T-cell (primary cell): ENCODE data around the gene BIN2. TPM values are rescaled to one million over a fixed set of nuclear protein-coding genes. Genes with fewer than 3 reads are reported as not detected.
"Not testable (repeated sequence)": the region's sequence is repeated elsewhere in the genome, so short reads cannot be mapped to it uniquely, and the experiment has no call there.

Experiments used
- ATAC-seq, 4 experiments: fragments of 200-7000 bp in 3 of 4; fragments of 150-1000 bp in 1 of 4; cut with Tn5 transposase; replicated peaks in 1 of 4; 1 replicate in 3 of 4; 2 replicates in 1 of 4; pipeline ENCODE4 v1.10.0; 2021; ENCODE audit warnings: moderate library complexity in 3 of 4, mild to moderate bottlenecking in 2 of 4, moderate number of reproducible peaks in 1 of 4
- CTCF ChIA-PET, 2 donors: fragments of 300-600 bp; sonication (Branson Sonifier 250); formaldehyde crosslinking; loops; one replicate each; lab custom pipeline; 2022; ENCODE audit warnings: antibody characterized with exemption in 2 of 2; lab: Charles Lee
- POLR2A ChIA-PET, 2 donors: fragments of 300-600 bp; sonication (Branson Sonifier 250); formaldehyde crosslinking; loops; one replicate each; lab custom pipeline; 2022; ENCODE audit warnings: antibody characterized with exemption in 2 of 2; lab: Charles Lee
- DNase-seq, 35 experiments: peaks; one replicate each; pipeline versions ENCODE4 v3.0.0 to v3.0.0-alpha.2; 2013 to 2023
- H3K27ac ChIP-seq: one replicate; pipeline ENCODE4 v1.5.1; 2013; ENCODE audit warnings: low read length
- H3K27me3 ChIP-seq, 2 experiments: replicated peaks in 1 of 2; 1 replicate in 1 of 2; 2 replicates in 1 of 2; pipeline versions ENCODE4 v1.6.1 to v1.7.0; 2013; ENCODE audit warnings: low read length in 1 of 2, mixed read lengths in 1 of 2; ENCODE audit not compliant: control insufficient read depth in 2 of 2, insufficient read depth in 2 of 2; ENCODE audit errors: extremely low read depth in 1 of 2
- H3K36me3 ChIP-seq, 2 donors: 1 replicate in 1 of 2; 2 replicates in 1 of 2; pipeline versions ENCODE4 v1.6.1 to v1.7.0; 2013; ENCODE audit warnings: low read length in 1 of 2; ENCODE audit not compliant: control insufficient read depth in 2 of 2, insufficient read depth in 1 of 2; ENCODE audit errors: extremely low read depth in 1 of 2
- H3K4me1 ChIP-seq, 2 experiments: 1 replicate in 1 of 2; 2 replicates in 1 of 2; pipeline versions ENCODE4 v1.6.1 to v1.7.0; 2013; ENCODE audit warnings: low read length in 2 of 2, mixed read lengths in 1 of 2; ENCODE audit not compliant: insufficient read depth in 2 of 2, control insufficient read depth in 1 of 2; ENCODE audit errors: extremely low read depth in 1 of 2
- H3K4me3 ChIP-seq, 2 donors: 1 replicate in 1 of 2; 2 replicates in 1 of 2; pipeline versions ENCODE4 v1.5.1 to v1.7.0; 2013; ENCODE audit warnings: mild to moderate bottlenecking in 2 of 2, low read length in 1 of 2, moderate library complexity in 1 of 2; ENCODE audit not compliant: control insufficient read depth in 1 of 2; ENCODE audit errors: extremely low read depth in 1 of 2
- H3K9me3 ChIP-seq: 2 replicates; pipeline ENCODE4 v1.7.0; 2013
- H3K27ac Mint-ChIP-seq, 2 donors: one replicate each; pipeline ENCODE4 v1.8.0; 2020 to 2021; ENCODE audit warnings: mild to moderate bottlenecking in 2 of 2, mixed read lengths in 2 of 2
- H3K27me3 Mint-ChIP-seq, 2 donors: one replicate each; pipeline ENCODE4 v1.8.0; 2021 to 2022; ENCODE audit warnings: mixed read lengths in 2 of 2
- H3K36me3 Mint-ChIP-seq: one replicate; pipeline ENCODE4 v1.8.0; 2021; ENCODE audit warnings: mixed read lengths
- H3K4me1 Mint-ChIP-seq, 3 donors: one replicate each; pipeline ENCODE4 v1.8.0; 2020 to 2022; ENCODE audit warnings: mixed read lengths in 3 of 3, mild to moderate bottlenecking in 1 of 3
- H3K4me3 Mint-ChIP-seq, 3 donors: one replicate each; pipeline ENCODE4 v1.8.0; 2020 to 2022; ENCODE audit warnings: mild to moderate bottlenecking in 3 of 3, mixed read lengths in 3 of 3, moderate library complexity in 3 of 3
- H3K9me3 Mint-ChIP-seq, 3 donors: one replicate each; pipeline ENCODE4 v1.8.0; 2020 to 2022; ENCODE audit warnings: mixed read lengths in 3 of 3
- WGBS: methylation state at CpG from one replicate; pipeline ENCODE4 v1.1.5; 2013; ENCODE audit warnings: missing lambda C conversion rate; ENCODE audit not compliant: insufficient coverage; 5-methylcytosine and 5-hydroxymethylcytosine counted together
- total RNA-seq, 35 experiments: library from RNA in 6 of 35; stranded (reverse) in 6 of 35; fragments of 120-200 nt in 1 of 35; gene quantifications; one replicate each; pipeline versions ENCODE4 v1.2.1 to v1.2.4 and lab custom pipeline; 2013 to 2026

Gene BIN2
- total RNA-seq, 5 donors from 2014 or later (not counting 1 experiment from before 2014, with no cell fraction given), result 196 to 240 (median 202) TPM

- ChIA-PET POLR2A (interaction anchor here (0.5 to 1.1 kb wide), 6 partner anchors 10 to 1668 kb away, joined by 3 to 6 read pairs (median 4); partner anchors contain the start of gene CSRNP2 (in 1 of the 2)), CTCF (interaction anchor here (0.5 to 3.8 kb wide), 44 partner anchors 8 to 630 kb away, joined by 3 to 30 read pairs (median 4); partner anchors contain the start of genes BIN2 (in 1 of the 2), LETMD1 (in 1 of the 2), POU6F1 (in 1 of the 2) and SMAGP (in 1 of the 2))
- 92% methylated on average over 3 of the region's 9 CpGs for WGBS
- H3K9me3 Mint-ChIP-seq, result no peaks in the 10 kb centered on the region
- H3K4me1 Mint-ChIP-seq, result peaks cover 7 to 28% (median 8%) of the 10 kb centered on the region in 3 donors
- Histone ChIP-seq H3K4me3 (no peak overlapping the region), H3K27ac (peak overlapping the region; percentile 33), H3K27me3 (peaks cover 0 to 5% of the 10 kb centered on the region in 2 experiments), H3K36me3 (no peaks in the 10 kb centered on the region), H3K9me3 (no peaks in the 10 kb centered on the region), H3K4me1 (peaks cover 3 to 15% of the 10 kb centered on the region in 2 experiments)
- ATAC-seq (peak; percentile 87 to 95 (median 89)), DNase-seq (peak; percentile 33 to 86 (median 63))
- H3K27ac Mint-ChIP-seq, result peak overlapping the region; percentile 68 to 85
- peak overlapping the region in 2 of 3 donors; percentile 49 to 67 for H3K4me3 Mint-ChIP-seq
- no peaks in the 10 kb centered on the region for H3K27me3 Mint-ChIP-seq
- H3K36me3 Mint-ChIP-seq, result no peaks in the 10 kb centered on the region
These were observed 17.5 kb upstream of the BIN2 start for GRCh38 chr12:51341251-51342007.

GRCh38 chr12:51339750-51340149, 15.8 kb upstream of the BIN2 start:
- Histone ChIP-seq H3K27me3 (peaks cover 0 to 5% of the 10 kb centered on the region in 2 experiments), H3K4me1 (peaks cover 3 to 15% of the 10 kb centered on the region in 2 experiments), H3K27ac (no peak overlapping the region), H3K9me3 (no peaks in the 10 kb centered on the region), H3K36me3 (no peaks in the 10 kb centered on the region), H3K4me3 (no peak overlapping the region)
- 82% methylated on average over 3 of the region's 6 CpGs for WGBS
- peaks cover 7 to 43% (median 9%) of the 10 kb centered on the region in 3 donors for H3K4me1 Mint-ChIP-seq
- no peaks in the 10 kb centered on the region for H3K36me3 Mint-ChIP-seq
- no peak for ATAC-seq
- CTCF ChIA-PET, result interaction anchor here (0.7 to 3.8 kb wide), 4 partner anchors 10 to 77 kb away, joined by 3 to 30 read pairs (median 12); partner anchors contain the start of gene SMAGP (in 1 of the 2)
- DNase-seq, result no peak
- H3K9me3 Mint-ChIP-seq, result no peaks in the 10 kb centered on the region
- no peaks in the 10 kb centered on the region for H3K27me3 Mint-ChIP-seq
- no peak overlapping the region for H3K4me3 Mint-ChIP-seq
- POLR2A ChIA-PET, result interaction anchor here in 1 of 2 donors (0.7 kb wide), 1 partner anchor 80 kb away, joined by 3 read pairs; no protein-coding TSS in a partner anchor
- no peak overlapping the region for H3K27ac Mint-ChIP-seq

GRCh38 chr12:51337336-51337735, 13.4 kb upstream of the BIN2 start:
- H3K27me3 ChIP-seq, H3K9me3 Mint-ChIP-seq, H3K27ac ChIP-seq, H3K36me3 Mint-ChIP-seq, DNase-seq, H3K4me3 Mint-ChIP-seq, H3K27ac Mint-ChIP-seq, H3K4me3 ChIP-seq, H3K9me3 ChIP-seq, POLR2A ChIA-PET, H3K27me3 Mint-ChIP-seq, ATAC-seq, H3K36me3 ChIP-seq: not testable (repeated sequence)
- peaks cover 12 to 55% (median 16%) of the 10 kb centered on the region in 3 donors for H3K4me1 Mint-ChIP-seq
- peaks cover 3 to 15% of the 10 kb centered on the region in 2 experiments for H3K4me1 ChIP-seq
- CTCF ChIA-PET, result interaction anchor here in 1 of 2 donors (0.7 to 1.0 kb wide), 2 partner anchors 14 to 1076 kb away, joined by 3 read pairs; no protein-coding TSS in a partner anchor

GRCh38 chr12:51335931-51336330, 12.0 kb upstream of the BIN2 start:
- Histone ChIP-seq H3K36me3 (no peaks in the 10 kb centered on the region), H3K9me3 (no peaks in the 10 kb centered on the region), H3K4me3 (no peak overlapping the region), H3K27me3 (peaks cover 0 to 5% of the 10 kb centered on the region in 2 experiments), H3K4me1 (peaks cover 2 to 9% of the 10 kb centered on the region in 2 experiments), H3K27ac (no peak overlapping the region)
- no peaks in the 10 kb centered on the region for H3K27me3 Mint-ChIP-seq
- DNase-seq (no peak), ATAC-seq (no peak)
- ChIA-PET POLR2A (no interaction called here), CTCF (interaction anchor here in 1 of 2 donors (0.5 kb wide), 1 partner anchor 20 kb away, joined by 3 read pairs; no protein-coding TSS in a partner anchor)
- no peaks in the 10 kb centered on the region for H3K9me3 Mint-ChIP-seq
- peak overlapping the region in 1 of 2 donors; percentile 17 for H3K27ac Mint-ChIP-seq
- H3K36me3 Mint-ChIP-seq, result no peaks in the 10 kb centered on the region
- H3K4me3 Mint-ChIP-seq, result no peak overlapping the region
- WGBS, result 80% methylated on average over 1 of the region's 2 CpGs
- H3K4me1 Mint-ChIP-seq, result peaks cover 9 to 54% (median 14%) of the 10 kb centered on the region in 3 donors

- Histone ChIP-seq H3K4me1 (peaks cover 10 to 11% of the 10 kb centered on the region in 2 experiments), H3K9me3 (no peaks in the 10 kb centered on the region), H3K27ac (no peak overlapping the region), H3K4me3 (no peak overlapping the region), H3K27me3 (peaks cover 0 to 2% of the 10 kb centered on the region in 2 experiments), H3K36me3 (no peaks in the 10 kb centered on the region)
- Mint-ChIP-seq H3K27ac (peak overlapping the region in 1 of 2 donors; percentile 17), H3K9me3 (no peaks in the 10 kb centered on the region), H3K4me3 (no peak overlapping the region), H3K4me1 (peaks cover 17 to 57% (median 23%) of the 10 kb centered on the region in 3 donors), H3K27me3 (no peaks in the 10 kb centered on the region), H3K36me3 (no peaks in the 10 kb centered on the region)
- ATAC-seq, result no peak
- CTCF ChIA-PET, result no interaction called here
- WGBS, result 85% methylated on average over 4 of the region's 4 CpGs
- POLR2A ChIA-PET, result interaction anchor here (0.6 to 0.7 kb wide), 2 partner anchors 152 to 1123 kb away, joined by 4 to 5 read pairs; no protein-coding TSS in a partner anchor
- no peak for DNase-seq
These were observed 10.8 kb upstream of the BIN2 start for GRCh38 chr12:51334764-51335163.

- Histone ChIP-seq H3K4me3 (no peak overlapping the region), H3K36me3 (no peaks in the 10 kb centered on the region), H3K9me3 (no peaks in the 10 kb centered on the region), H3K4me1 (peaks cover 21 to 23% of the 10 kb centered on the region in 2 experiments), H3K27me3 (no peaks in the 10 kb centered on the region), H3K27ac (no peak overlapping the region)
- Mint-ChIP-seq H3K9me3 (no peaks in the 10 kb centered on the region), H3K36me3 (no peaks in the 10 kb centered on the region), H3K4me1 (peaks cover 29 to 64% (median 35%) of the 10 kb centered on the region in 3 donors), H3K27me3 (no peaks in the 10 kb centered on the region), H3K4me3 (no peak overlapping the region), H3K27ac (peak overlapping the region; percentile 55 to 70)
- POLR2A ChIA-PET, result interaction anchor here in 1 of 2 donors (0.6 to 0.9 kb wide), 2 partner anchors 17 to 29 kb away, joined by 3 read pairs; no protein-coding TSS in a partner anchor
- DNase-seq, result no peak
- no peak for ATAC-seq
- CTCF ChIA-PET, result no interaction called here
- 97% methylated on average over 3 of the region's 6 CpGs for WGBS
These were observed 9.6 kb upstream of the BIN2 start for GRCh38 chr12:51333536-51333935.
